HG02943 (cell line): ENCODE results near the gene NBPF1.
"Not testable (repeated sequence)": the region's sequence is repeated elsewhere in the genome, so short reads cannot be mapped to it uniquely, and the experiment has no call there.

ENCODE experiments used
- ATAC-seq: cut with Tn5 transposase; IDR thresholded peaks from one replicate; pipeline ENCODE4 v1.9.1; 2021; ENCODE audit warnings: mild to moderate bottlenecking, low read depth, moderate library complexity; ENCODE audit not compliant: unreplicated experiment

The NBPF1 gene

GRCh38 chr1:16557034-16557433 is 56.3 kb downstream of the NBPF1 start:
- ATAC-seq, result not testable (repeated sequence)

- ATAC-seq, result not testable (repeated sequence)
These were observed 60.1 kb downstream of the NBPF1 start for GRCh38 chr1:16553244-16553643.

- ATAC-seq, result not testable (repeated sequence)
These were observed 63.0 kb downstream of the NBPF1 start for GRCh38 chr1:16550212-16550918.

GRCh38 chr1:16549545-16549944 is 63.8 kb downstream of the NBPF1 start:
- not testable (repeated sequence) for ATAC-seq

DNA sequence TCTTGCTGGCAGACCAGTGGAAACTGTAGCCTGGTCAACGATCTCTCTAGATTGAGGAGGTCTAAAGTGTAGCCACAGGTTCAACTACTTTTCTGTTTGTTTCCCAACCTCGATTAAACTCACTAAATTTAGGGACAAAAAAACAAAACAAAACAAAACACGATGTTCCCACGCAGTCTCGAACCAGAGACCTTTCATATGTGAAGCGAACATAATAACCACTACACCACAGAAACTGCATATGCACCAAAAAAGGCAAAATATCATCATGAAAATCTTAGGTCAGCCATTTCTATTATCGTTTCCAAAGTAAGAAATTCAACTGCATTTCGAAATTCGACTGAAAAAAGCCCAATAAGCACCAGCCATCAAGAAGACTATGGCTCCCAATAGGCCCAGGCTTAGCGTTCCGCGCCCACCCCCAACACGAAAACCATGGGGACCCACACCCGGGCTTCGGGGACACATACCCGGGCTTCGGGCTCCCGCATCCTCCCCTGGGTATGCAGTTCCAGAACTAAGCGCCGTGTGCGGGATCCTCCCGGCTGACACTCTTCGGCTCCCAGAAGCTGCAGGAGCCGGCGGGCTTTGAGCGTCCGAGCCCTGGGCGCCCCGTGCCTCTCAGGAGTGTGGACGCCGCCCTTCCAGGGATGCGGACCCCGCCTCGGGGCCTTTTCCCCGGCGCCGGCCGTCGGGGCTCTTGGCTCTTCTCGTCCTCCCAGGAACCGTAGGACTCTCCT is 65.7 kb downstream of the NBPF1 start:
- not testable (repeated sequence) for ATAC-seq

- ATAC-seq, result not testable (repeated sequence)
These were observed 67.7 kb downstream of the NBPF1 start for GRCh38 chr1:16545682-16546095.

DNA sequence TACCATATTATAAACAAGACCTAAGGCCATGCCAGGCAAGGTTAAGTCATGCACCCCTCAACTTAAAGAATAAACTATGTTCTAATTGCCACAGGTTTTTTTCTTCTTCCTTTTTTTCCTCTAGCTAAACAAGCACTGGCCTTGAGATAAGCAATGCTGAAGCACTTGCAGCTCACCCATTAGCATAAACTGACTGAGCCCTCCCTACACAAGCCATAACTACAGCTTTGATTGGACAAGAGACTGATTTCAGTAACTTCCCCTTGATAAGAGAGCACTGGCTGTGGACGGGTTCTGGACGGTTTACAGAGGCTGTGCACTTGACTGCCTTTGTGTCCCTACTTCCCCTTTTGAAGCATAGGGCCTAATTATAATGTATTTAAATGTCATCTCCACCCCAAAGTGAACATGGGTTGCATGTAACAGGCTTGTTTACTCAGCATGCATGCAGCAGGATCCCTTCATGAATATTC is 72.9 kb downstream of the NBPF1 start:
- ATAC-seq, result not testable (repeated sequence)

- not testable (repeated sequence) for ATAC-seq
These were observed 75.8 kb downstream of the NBPF1 start for GRCh38 chr1:16537528-16537927.

- not testable (repeated sequence) for ATAC-seq
These were observed 76.6 kb downstream of the NBPF1 start for GRCh38 chr1:16536796-16537195.

- ATAC-seq, result not testable (repeated sequence)
These were observed 77.5 kb downstream of the NBPF1 start for GRCh38 chr1:16535898-16536297.

GRCh38 chr1:16535487-16535886 is 77.9 kb downstream of the NBPF1 start:
- ATAC-seq, result not testable (repeated sequence)

DNA sequence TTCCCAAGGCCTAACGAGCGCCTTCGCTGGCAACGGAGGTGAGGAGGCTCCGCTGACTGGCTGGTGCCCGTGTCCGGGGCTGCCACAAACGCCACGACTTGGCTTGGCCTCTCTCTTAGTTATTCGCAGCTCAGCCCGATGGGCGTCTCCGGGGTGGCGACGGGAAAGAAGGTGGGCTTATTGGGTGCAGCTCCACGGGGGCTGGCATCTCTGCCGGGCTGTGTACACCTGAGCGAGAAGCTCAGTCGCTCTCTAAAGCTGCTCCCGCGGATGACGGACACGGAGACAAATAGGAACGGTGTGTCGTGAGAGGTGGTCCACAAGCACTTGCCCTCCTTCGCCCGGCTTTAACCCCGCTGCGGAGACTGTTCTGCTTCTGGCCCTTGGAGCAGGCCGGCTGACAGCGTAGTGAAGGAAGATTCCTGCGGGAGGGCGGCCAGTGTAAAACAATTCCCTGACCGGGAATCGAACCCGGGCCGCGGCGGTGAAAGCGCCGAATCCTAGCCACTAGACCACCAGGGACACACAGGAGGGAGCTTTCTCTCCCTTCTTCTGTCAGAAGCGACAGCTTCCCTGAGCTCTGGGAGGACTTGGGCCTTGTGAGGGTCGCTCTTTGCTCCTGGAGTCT is 78.4 kb downstream of the NBPF1 start:
- not testable (repeated sequence) for ATAC-seq

DNA sequence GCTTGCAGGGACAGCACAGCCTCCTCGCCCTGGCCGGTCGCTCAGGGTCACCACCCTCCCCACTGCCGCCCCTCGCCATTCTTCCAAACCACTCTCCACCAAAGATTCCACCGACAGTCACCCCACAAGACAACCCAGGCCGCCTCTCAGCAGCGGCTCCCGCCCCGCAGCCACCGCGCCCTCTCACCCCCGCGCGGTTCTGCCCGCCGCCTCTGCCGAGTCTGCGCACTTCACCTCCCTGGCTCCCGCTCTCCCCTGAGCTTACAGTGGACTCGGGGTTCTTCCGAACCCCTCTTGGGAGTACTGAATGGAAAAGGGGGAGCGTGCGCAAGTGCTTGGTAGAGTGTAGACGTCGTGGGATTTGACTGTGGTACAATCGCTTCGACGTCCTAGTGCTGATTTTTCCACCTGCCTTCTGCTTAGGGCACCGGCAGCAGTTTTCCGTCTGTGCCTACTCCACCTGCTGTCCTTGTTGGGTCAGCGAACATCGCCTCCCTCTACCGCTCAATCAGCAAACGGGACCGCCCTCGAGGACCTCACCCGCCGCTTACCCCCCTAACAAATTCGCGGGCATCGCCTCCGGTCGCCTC is 79.0 kb downstream of the NBPF1 start:
- not testable (repeated sequence) for ATAC-seq

- not testable (repeated sequence) for ATAC-seq
These were observed 81.0 kb downstream of the NBPF1 start for GRCh38 chr1:16532235-16532991.

DNA sequence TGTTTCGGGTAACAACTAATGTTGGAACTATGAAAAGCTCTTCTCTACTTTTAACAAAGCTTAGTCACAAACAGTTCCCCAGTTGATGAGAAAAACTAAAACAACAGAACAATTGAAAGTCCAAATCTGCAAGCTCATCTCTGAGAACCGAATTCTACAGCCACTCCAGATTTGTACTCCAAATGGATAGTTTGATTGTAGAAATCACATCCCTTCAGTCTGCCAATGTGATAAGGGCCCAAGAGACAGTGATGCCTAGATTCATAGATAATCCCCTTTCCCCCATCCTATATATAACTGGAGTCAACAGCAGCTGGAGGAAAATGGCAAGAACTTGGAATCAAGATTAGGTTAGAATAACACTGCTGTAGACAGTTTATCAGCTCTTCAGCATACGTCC is 85.0 kb downstream of the NBPF1 start:
- ATAC-seq, result not testable (repeated sequence)

DNA sequence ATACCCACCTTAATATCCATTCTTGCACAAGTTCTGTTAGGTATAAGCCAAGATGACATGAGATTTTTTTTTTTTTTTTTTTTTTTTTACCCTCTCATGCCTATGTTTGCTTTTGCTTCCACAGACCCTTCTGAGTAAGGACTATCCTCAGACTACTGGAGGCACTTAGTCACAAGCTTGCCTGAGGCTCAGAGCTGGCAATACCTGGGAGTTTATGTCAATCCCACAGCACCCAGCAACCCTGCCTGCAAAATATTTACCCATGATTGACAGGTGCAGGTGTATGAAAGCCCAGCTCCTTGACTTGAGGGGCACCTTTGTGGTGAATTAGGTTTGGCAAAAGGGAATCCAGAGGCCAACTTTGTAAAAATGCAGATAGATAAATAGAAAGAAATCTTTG is 87.6 kb downstream of the NBPF1 start:
- not testable (repeated sequence) for ATAC-seq

DNA sequence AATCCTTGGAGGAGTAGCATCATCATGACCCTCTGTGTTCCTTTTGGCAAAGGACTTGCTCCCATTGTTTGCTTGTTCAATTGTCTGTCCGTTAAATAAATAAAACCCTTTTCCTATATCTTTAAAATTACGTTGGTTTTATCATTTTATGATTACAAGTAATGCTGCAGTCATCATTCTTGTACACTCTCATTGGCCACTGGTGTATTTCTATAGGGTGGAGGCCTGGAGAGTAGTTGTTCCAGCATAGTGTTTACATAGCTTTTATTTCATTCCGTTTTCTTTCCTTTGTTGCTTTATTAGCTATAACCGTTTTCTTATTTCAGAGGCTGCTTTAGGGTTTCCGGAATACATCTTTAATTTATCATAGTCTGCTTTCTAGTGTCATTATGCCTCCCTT is 91.7 kb downstream of the NBPF1 start:
- not testable (repeated sequence) for ATAC-seq

DNA sequence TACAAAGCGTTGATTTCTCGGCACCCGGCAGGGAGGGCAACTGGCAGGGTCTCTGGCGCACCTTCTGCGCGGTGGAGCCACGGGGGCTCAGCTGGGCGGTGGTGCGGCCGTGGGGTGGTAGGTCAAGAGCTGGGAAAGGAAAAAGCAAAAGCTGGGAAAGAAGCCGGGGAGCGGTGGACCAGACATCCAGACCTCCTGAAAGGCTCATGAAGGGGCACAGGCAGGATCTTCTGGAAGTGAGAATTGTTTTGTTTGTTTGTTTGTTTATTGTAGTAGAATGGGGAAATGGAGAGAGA is 92.1 kb downstream of the NBPF1 start:
- no peak for ATAC-seq

DNA sequence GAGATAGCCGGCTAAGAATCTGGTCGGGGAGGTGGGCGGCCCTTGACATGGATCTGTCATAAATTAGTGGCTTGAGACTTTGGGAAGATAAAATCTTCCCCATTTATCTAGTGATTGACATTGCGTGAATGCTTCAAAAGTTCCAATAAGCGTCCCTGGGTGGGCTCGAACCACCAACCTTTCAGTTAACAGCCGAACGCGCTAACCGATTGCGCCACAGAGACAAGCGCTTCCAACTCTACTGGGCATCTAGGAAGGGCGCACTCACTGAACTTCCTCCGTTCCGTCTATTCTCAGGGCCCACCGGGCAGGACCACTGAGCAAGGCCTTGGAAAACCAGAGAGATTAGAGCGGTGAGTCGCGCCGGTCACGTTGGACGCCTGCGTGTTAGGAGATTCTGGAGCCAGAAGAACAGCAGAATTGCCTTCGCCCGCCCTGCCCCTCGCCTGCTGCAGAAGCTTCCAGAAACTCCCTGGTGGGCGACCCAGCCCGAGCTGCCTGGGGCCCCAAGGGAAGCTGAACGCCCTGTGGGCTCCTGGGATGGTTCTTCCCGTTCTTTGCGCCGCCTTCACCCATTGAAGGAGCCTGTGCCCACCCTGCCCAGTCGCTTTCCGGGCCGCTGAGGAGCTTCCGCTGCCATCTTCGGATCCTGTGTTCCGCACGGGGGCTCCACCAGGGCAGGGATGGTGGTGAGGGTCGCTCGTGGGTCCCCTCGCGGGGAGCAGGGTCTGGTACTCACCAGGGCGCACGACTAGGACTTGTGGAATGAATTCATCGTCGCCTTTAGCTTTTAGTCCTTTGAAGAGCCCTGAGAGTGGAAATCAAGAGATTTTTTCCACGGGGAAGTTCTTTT is 92.7 kb downstream of the NBPF1 start:
- not testable (repeated sequence) for ATAC-seq
